AG09319 (cell line): ENCODE measurements around the gene OGFR.

ENCODE experiments used
- DNase-seq: peaks from one replicate; pipeline ENCODE4 v3.0.0-alpha.2; 2010; ENCODE audit warnings: low read depth; ENCODE audit errors: extremely low read depth
- CTCF ChIP-seq: IDR thresholded peaks from 2 replicates; pipeline ENCODE4 v1.5.1; 2011; ENCODE audit warnings: low read depth, mild to moderate bottlenecking, inconsistent platforms, low read length, moderate library complexity

OGFR gene

GRCh38 chr20:62779417-62779685 is 25.3 kb upstream of the OGFR start:
- TF ChIP-seq CTCF = no peak
- no peak for DNase-seq

GRCh38 chr20:62780204-62780603 is 24.4 kb upstream of the OGFR start:
- no peak for DNase-seq
- TF ChIP-seq CTCF = no peak

- TF ChIP-seq CTCF = no peak
- DNase-seq = no peak
Measured at GRCh38 chr20:62780696-62781095, 23.9 kb upstream of the OGFR start.

GRCh38 chr20:62782149-62782892 is 22.3 kb upstream of the OGFR start:
- no peak; the same call in none of the 2 replicates for TF ChIP-seq CTCF
- DNase-seq = no peak

- no peak for DNase-seq
- no peak for TF ChIP-seq CTCF
Measured at GRCh38 chr20:62782893-62783278, 21.7 kb upstream of the OGFR start.

- no peak for TF ChIP-seq CTCF
- DNase-seq = no peak
Measured at GRCh38 chr20:62784497-62784896, 20.1 kb upstream of the OGFR start.

GRCh38 chr20:62785393-62785792 is 19.2 kb upstream of the OGFR start:
- DNase-seq = no peak
- no peak for TF ChIP-seq CTCF
